Astrocyte (in vitro differentiated cells and primary cell): ENCODE results near the gene NR5A1.

Experiments used
- CTCF ChIP-seq: IDR thresholded peaks from 2 replicates; pipeline ENCODE4 v1.5.1; 2011; ENCODE audit warnings: low read depth, mild to moderate bottlenecking, inconsistent platforms, low read length, moderate library complexity; ENCODE audit not compliant: insufficient read depth
- EZH2 ChIP-seq: IDR thresholded peaks from 2 replicates; pipeline ENCODE4 v1.6.1; 2012; ENCODE audit warnings: mild to moderate bottlenecking, low read length, inconsistent platforms; ENCODE audit not compliant: insufficient read depth

GRCh38 chr9:124506433-124506832 is 766 bp downstream of the NR5A1 start:
- TF ChIP-seq EZH2 (no peak), CTCF (no peak)
